Vagina (tissue), 2 donors: ENCODE results near the gene ORC4. TPM values are rescaled to one million over a fixed set of nuclear protein-coding genes. Genes with fewer than 3 reads are reported as not detected.

Experiments used
- DNase-seq, 2 donors: peaks; one replicate each; pipeline ENCODE4 v3.0.0-alpha.2; 2017; ENCODE audit errors: extremely low spot score in 2 of 2
- H3K27ac ChIP-seq: fragments of 200-600 bp; sonication (generic); one replicate; pipeline ENCODE4 v1.5.1; 2019
- H3K27me3 ChIP-seq: fragments of 200-600 bp; sonication (generic); one replicate; pipeline ENCODE4 v1.5.1; 2019
- H3K36me3 ChIP-seq, 2 donors: fragments of 200-600 bp; sonication (generic); one replicate each; pipeline ENCODE4 v1.5.1; 2017 to 2019
- H3K4me1 ChIP-seq: fragments of 200-600 bp; sonication (generic); one replicate; pipeline ENCODE4 v1.5.1; 2019
- H3K4me3 ChIP-seq, 2 donors: fragments of 200-600 bp; sonication (generic); 1 replicate in 1 of 2; 2 replicates in 1 of 2; pipeline ENCODE4 v1.5.1; 2016 to 2019
- H3K9me3 ChIP-seq: fragments of 200-600 bp; sonication (generic); one replicate; pipeline ENCODE4 v1.5.1; 2019
- CTCF ChIP-seq, 3 experiments: fragments of 450-650 bp in 2 of 3; fragments of 200-600 bp in 1 of 3; sonication (generic) in 1 of 3; IDR thresholded peaks; one replicate each; pipeline ENCODE4 v1.5.1; 2017 to 2019; ENCODE audit warnings: antibody characterized with exemption in 3 of 3, mild to moderate bottlenecking in 2 of 3, moderate library complexity in 2 of 3
- POLR2A ChIP-seq, 2 donors: fragments of 450-650 bp; IDR thresholded peaks; one replicate each; pipeline ENCODE4 v1.6.1; 2017; ENCODE audit warnings: antibody characterized with exemption in 2 of 2, mild to moderate bottlenecking in 2 of 2, moderate library complexity in 2 of 2
- POLR2AphosphoS5 ChIP-seq, 2 donors: sonication (generic); formaldehyde crosslinking; IDR thresholded peaks; one replicate each; pipeline ENCODE4 v1.9.0; 2017; ENCODE audit warnings: antibody characterized with exemption in 2 of 2, mild to moderate bottlenecking in 2 of 2, low read depth in 1 of 2; ENCODE audit not compliant: insufficient read depth in 1 of 2
- intact Hi-C: fragments of 100-400 bp; cut with DNase I; formaldehyde crosslinking; loops from one replicate; pipeline ENCODE4 v1.15.1; 2023
- total RNA-seq: library from RNA; depleted of rRNA; stranded (reverse); fragments of >200 nt; gene quantifications from one replicate; pipeline ENCODE4 v1.2.3, GENCODE V29; 2016

Gene ORC4
- total RNA-seq, 1 donor from 2014 or later: 25.5 TPM

DNA sequence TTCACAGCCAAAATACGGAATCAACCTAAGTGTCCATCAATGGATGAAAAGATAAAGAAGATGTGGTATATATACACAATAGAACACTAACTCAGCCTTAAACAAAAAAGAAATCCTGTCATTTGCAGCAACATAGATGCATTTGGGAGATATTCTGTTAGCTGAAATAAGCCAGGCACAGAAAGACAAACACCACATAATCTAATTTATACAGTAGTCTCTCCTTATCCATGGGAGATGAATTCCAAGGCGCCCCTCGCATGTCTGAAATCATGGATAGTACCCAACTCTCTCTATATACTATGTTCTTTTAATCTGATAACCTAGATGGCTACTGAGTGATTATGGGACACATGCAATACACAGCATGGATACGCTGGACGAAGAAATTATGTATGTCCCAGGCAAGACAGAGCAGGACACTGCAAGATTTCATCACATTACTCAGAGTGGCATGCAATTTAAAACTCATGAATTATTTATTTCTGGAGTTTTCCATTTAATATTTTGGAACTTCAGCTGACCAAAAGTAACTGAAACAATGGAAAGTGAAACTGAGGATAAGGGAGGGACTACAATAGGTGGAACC lies 39.5 kb downstream of the ORC4 start:
- DNase-seq: no peak
- TF ChIP-seq POLR2A (IDR thresholded peaks at IDR 0.05) (no peak), CTCF (IDR thresholded peaks at IDR 0.05) (no peak), POLR2AphosphoS5 (IDR thresholded peaks at IDR 0.05; ENCODE audit: insufficient read depth in 1 of 2, low read depth in 1 of 2) (no peak)
- Histone ChIP-seq H3K27ac (no peak overlapping the region), H3K4me3 (no peak overlapping the region), H3K36me3 (no peaks in the 10 kb centered on the region), H3K27me3 (no peaks in the 10 kb centered on the region), H3K4me1 (peaks cover 5% of the 10 kb centered on the region), H3K9me3 (no peaks in the 10 kb centered on the region)
- intact Hi-C loops: no loop called here

- Histone ChIP-seq H3K27me3 (no peaks in the 10 kb centered on the region), H3K36me3 (no peaks in the 10 kb centered on the region), H3K27ac (no peak overlapping the region), H3K9me3 (no peaks in the 10 kb centered on the region), H3K4me1 (peaks cover 9% of the 10 kb centered on the region), H3K4me3 (no peak overlapping the region)
- intact Hi-C loops: no loop called here
- TF ChIP-seq POLR2AphosphoS5 (IDR thresholded peaks at IDR 0.05; ENCODE audit: insufficient read depth in 1 of 2, low read depth in 1 of 2) (no peak), CTCF (IDR thresholded peaks at IDR 0.05) (no peak), POLR2A (IDR thresholded peaks at IDR 0.05) (no peak)
- DNase-seq: no peak
These were observed 42.9 kb downstream of the ORC4 start for GRCh38 chr2:147977679-147978078.

DNA sequence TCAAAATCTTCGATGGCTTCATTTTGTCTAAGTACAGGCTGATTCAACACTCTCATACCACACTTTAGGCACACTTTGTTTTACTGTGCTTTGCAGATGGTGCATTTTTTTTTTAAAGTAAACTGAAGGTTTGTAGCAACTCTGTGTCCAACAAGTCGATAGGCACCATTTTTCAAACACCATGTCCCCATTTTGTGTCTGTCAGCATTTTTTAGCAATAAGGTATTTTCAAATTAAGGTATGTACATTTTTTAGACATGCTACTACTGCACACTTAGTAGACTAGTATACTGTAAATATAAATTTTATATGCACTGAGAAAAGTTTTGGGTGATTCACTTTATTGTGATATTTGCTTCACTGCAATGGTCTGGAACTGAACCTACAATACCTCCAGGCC lies 44.4 kb downstream of the ORC4 start:
- intact Hi-C loops: no loop called here
- no peak for DNase-seq
- Histone ChIP-seq H3K9me3 (no peaks in the 10 kb centered on the region), H3K36me3 (no peaks in the 10 kb centered on the region), H3K4me3 (no peak overlapping the region), H3K27ac (no peak overlapping the region), H3K4me1 (peaks cover 9% of the 10 kb centered on the region), H3K27me3 (no peaks in the 10 kb centered on the region)
- TF ChIP-seq POLR2A (IDR thresholded peaks at IDR 0.05) (no peak), CTCF (IDR thresholded peaks at IDR 0.05) (no peak), POLR2AphosphoS5 (IDR thresholded peaks at IDR 0.05; ENCODE audit: insufficient read depth in 1 of 2, low read depth in 1 of 2) (no peak)

GRCh38 chr2:147968571-147968970 lies 52.0 kb downstream of the ORC4 start:
- Histone ChIP-seq H3K4me3 (no peak overlapping the region), H3K36me3 (peaks cover 0 to 10% of the 10 kb centered on the region in 2 donors), H3K9me3 (no peaks in the 10 kb centered on the region), H3K4me1 (no peaks in the 10 kb centered on the region), H3K27ac (no peak overlapping the region), H3K27me3 (no peaks in the 10 kb centered on the region)
- intact Hi-C loops: no loop called here
- DNase-seq: no peak
- TF ChIP-seq CTCF (IDR thresholded peaks at IDR 0.05) (no peak), POLR2AphosphoS5 (IDR thresholded peaks at IDR 0.05; ENCODE audit: insufficient read depth in 1 of 2, low read depth in 1 of 2) (no peak), POLR2A (IDR thresholded peaks at IDR 0.05) (no peak)

- no peak overlapping the region for H3K4me3 ChIP-seq
- H3K27ac ChIP-seq: no peak overlapping the region
- H3K4me1 ChIP-seq: no peaks in the 10 kb centered on the region
- H3K27me3 ChIP-seq: no peaks in the 10 kb centered on the region
- H3K36me3 ChIP-seq: peaks cover 0 to 21% of the 10 kb centered on the region in 2 donors
- no peak for TF ChIP-seq POLR2AphosphoS5 (IDR thresholded peaks at IDR 0.05; ENCODE audit: insufficient read depth in 1 of 2, low read depth in 1 of 2)
- no peaks in the 10 kb centered on the region for H3K9me3 ChIP-seq
- intact Hi-C loops: no loop called here
- no peak for DNase-seq
These were observed 68.4 kb downstream of the ORC4 start for GRCh38 chr2:147952118-147952517.
